Measurements from ENCODE around the gene AQP12B. TPM values are rescaled to one million over a fixed set of nuclear protein-coding genes. Genes with fewer than 3 reads are reported as not detected.

Gene AQP12B
- total and polyA plus RNA-seq, 2 experiments from 2014 or later, result not detected

- Histone ChIP-seq H3K9ac (no peak overlapping the region), H4K20me1 (ENCODE audit: insufficient read depth) (no peaks in the 10 kb centered on the region), H3K36me3 (ENCODE audit: low read depth) (no peaks in the 10 kb centered on the region), H3K27me3 (replicated peaks; ENCODE audit: insufficient read depth) (peaks cover 61% of the 10 kb centered on the region), H3K4me1 (ENCODE audit: insufficient read depth) (no peaks in the 10 kb centered on the region), H3K4me2 (ENCODE audit: unreplicated experiment) (no peak overlapping the region), H3F3A (ENCODE audit: insufficient read depth) (no peaks in the 10 kb centered on the region), H3K27ac (no peak overlapping the region), H2AFZ (no peak overlapping the region), H3K9me2 (ENCODE audit: insufficient read depth) (no peaks in the 10 kb centered on the region), H3K79me2 (ENCODE audit: insufficient read depth) (no peaks in the 10 kb centered on the region), H3K9me3 (ENCODE audit: low read depth) (no peaks in the 10 kb centered on the region), H3K4me3 (no peak overlapping the region)
- TF ChIP-seq EZH2 (IDR thresholded peaks at IDR 0.05; ENCODE audit: insufficient read depth, poor library complexity, severe bottlenecking), result no peak
- no peak for TF ChIP-seq EZH2phosphoT487 (IDR thresholded peaks at IDR 0.05; ENCODE audit: insufficient read depth, low read depth)
- in situ Hi-C loops (cut with MboI), result no loop called here
- WGBS, 2 experiments (ENCODE audit: low coverage in 1 of 2, low lambda C conversion rate in 2 of 2, missing lambda C conversion rate in 2 of 2), result 44 to 61% methylated on average over 4 of the region's 4 CpGs
- DNase-seq, result no peak
Observed at GRCh38 chr2:240670950-240671349, 11.7 kb downstream of the AQP12B start.

- in situ Hi-C loops (cut with MboI), result no loop called here
Observed at GRCh38 chr2:240670402-240670801, 12.3 kb downstream of the AQP12B start.

GRCh38 chr2:240664622-240665021 is 18.1 kb downstream of the AQP12B start:
- WGBS, 2 experiments (ENCODE audit: low coverage in 1 of 2, low lambda C conversion rate in 2 of 2, missing lambda C conversion rate in 2 of 2), result 27 to 35% methylated on average over 1 of the region's 1 CpG
- H4K20me1 ChIP-seq (ENCODE audit: insufficient read depth), result no peaks in the 10 kb centered on the region
- DNase-seq, result no peak
- no peaks in the 10 kb centered on the region for H3K9me3 ChIP-seq (ENCODE audit: low read depth)
- no peak overlapping the region for H2AFZ ChIP-seq
- H3K27ac ChIP-seq, result no peak overlapping the region
- TF ChIP-seq EZH2phosphoT487 (IDR thresholded peaks at IDR 0.05; ENCODE audit: insufficient read depth, low read depth) (no peak), EZH2 (IDR thresholded peaks at IDR 0.05; ENCODE audit: insufficient read depth, poor library complexity, severe bottlenecking) (no peak)
- H3K9me2 ChIP-seq (ENCODE audit: insufficient read depth), result no peaks in the 10 kb centered on the region
- in situ Hi-C loops (cut with MboI), result no loop called here
- H3K4me1 ChIP-seq (ENCODE audit: insufficient read depth), result no peaks in the 10 kb centered on the region
- no peak overlapping the region for H3K9ac ChIP-seq
- no peak overlapping the region for H3K4me3 ChIP-seq
- H3F3A ChIP-seq (ENCODE audit: insufficient read depth), result no peaks in the 10 kb centered on the region
- peaks cover 63% of the 10 kb centered on the region for H3K27me3 ChIP-seq (replicated peaks; ENCODE audit: insufficient read depth)
- no peaks in the 10 kb centered on the region for H3K79me2 ChIP-seq (ENCODE audit: insufficient read depth)
- H3K36me3 ChIP-seq (ENCODE audit: low read depth), result no peaks in the 10 kb centered on the region
- no peak overlapping the region for H3K4me2 ChIP-seq (ENCODE audit: unreplicated experiment)

More at GRCh38 chr2:240670402-240670801, 12.3 kb downstream of the AQP12B start:
- H3K27ac ChIP-seq, result no peak overlapping the region
- DNase-seq, result no peak
- TF ChIP-seq EZH2phosphoT487 (IDR thresholded peaks at IDR 0.05; ENCODE audit: insufficient read depth, low read depth) (no peak), EZH2 (IDR thresholded peaks at IDR 0.05; ENCODE audit: insufficient read depth, poor library complexity, severe bottlenecking) (no peak)
- H4K20me1 ChIP-seq (ENCODE audit: insufficient read depth), result no peaks in the 10 kb centered on the region
- no peaks in the 10 kb centered on the region for H3K79me2 ChIP-seq (ENCODE audit: insufficient read depth)
- H3F3A ChIP-seq (ENCODE audit: insufficient read depth), result no peaks in the 10 kb centered on the region
- H2AFZ ChIP-seq, result no peak overlapping the region
- H3K27me3 ChIP-seq (replicated peaks; ENCODE audit: insufficient read depth), result peaks cover 66% of the 10 kb centered on the region
- no peaks in the 10 kb centered on the region for H3K4me1 ChIP-seq (ENCODE audit: insufficient read depth)
- no peak overlapping the region for H3K9ac ChIP-seq
- H3K36me3 ChIP-seq (ENCODE audit: low read depth), result no peaks in the 10 kb centered on the region
- no peaks in the 10 kb centered on the region for H3K9me3 ChIP-seq (ENCODE audit: low read depth)
- no peaks in the 10 kb centered on the region for H3K9me2 ChIP-seq (ENCODE audit: insufficient read depth)
- H3K4me2 ChIP-seq (ENCODE audit: unreplicated experiment), result no peak overlapping the region
- no peak overlapping the region for H3K4me3 ChIP-seq
- WGBS, 2 experiments (ENCODE audit: low coverage in 1 of 2, low lambda C conversion rate in 2 of 2, missing lambda C conversion rate in 2 of 2), result 47 to 53% methylated on average over 7 of the region's 7 CpGs

GRCh38 chr2:240663546-240664190 is 19.0 kb downstream of the AQP12B start:
- H3K4me1 ChIP-seq (ENCODE audit: insufficient read depth), result no peaks in the 10 kb centered on the region
- peaks cover 67% of the 10 kb centered on the region for H3K27me3 ChIP-seq (replicated peaks; ENCODE audit: insufficient read depth)
- no peak overlapping the region for H3K4me3 ChIP-seq
- no peak for DNase-seq
- TF ChIP-seq EZH2 (IDR thresholded peaks at IDR 0.05; ENCODE audit: insufficient read depth, poor library complexity, severe bottlenecking) (no peak), EZH2phosphoT487 (IDR thresholded peaks at IDR 0.05; ENCODE audit: insufficient read depth, low read depth) (no peak)
- no peaks in the 10 kb centered on the region for H3K79me2 ChIP-seq (ENCODE audit: insufficient read depth)
- H3K36me3 ChIP-seq (ENCODE audit: low read depth), result no peaks in the 10 kb centered on the region
- H3K9me3 ChIP-seq (ENCODE audit: low read depth), result no peaks in the 10 kb centered on the region
- in situ Hi-C loops (cut with MboI), result no loop called here
- H3F3A ChIP-seq (ENCODE audit: insufficient read depth), result no peaks in the 10 kb centered on the region
- H3K9ac ChIP-seq, result no peak overlapping the region
- no peaks in the 10 kb centered on the region for H4K20me1 ChIP-seq (ENCODE audit: insufficient read depth)
- no peaks in the 10 kb centered on the region for H3K9me2 ChIP-seq (ENCODE audit: insufficient read depth)
- no peak overlapping the region for H3K4me2 ChIP-seq (ENCODE audit: unreplicated experiment)
- 47% methylated on average over 6 of the region's 6 CpGs for WGBS, 2 experiments (ENCODE audit: low coverage in 1 of 2, low lambda C conversion rate in 2 of 2, missing lambda C conversion rate in 2 of 2)
- H2AFZ ChIP-seq, result no peak overlapping the region
- no peak overlapping the region for H3K27ac ChIP-seq

All from GM23248 (cell line).